ENCODE data around the gene CASK.

- TF ChIP-seq CTCF (IDR thresholded peaks at IDR 0.05) (no peak), POLR2A (IDR thresholded peaks at IDR 0.05) (no peak)
These were observed 5.8 kb downstream of the CASK start for GRCh38 chrX:41917517-41917916.
